ENCODE data around the gene DPP8.

DNA sequence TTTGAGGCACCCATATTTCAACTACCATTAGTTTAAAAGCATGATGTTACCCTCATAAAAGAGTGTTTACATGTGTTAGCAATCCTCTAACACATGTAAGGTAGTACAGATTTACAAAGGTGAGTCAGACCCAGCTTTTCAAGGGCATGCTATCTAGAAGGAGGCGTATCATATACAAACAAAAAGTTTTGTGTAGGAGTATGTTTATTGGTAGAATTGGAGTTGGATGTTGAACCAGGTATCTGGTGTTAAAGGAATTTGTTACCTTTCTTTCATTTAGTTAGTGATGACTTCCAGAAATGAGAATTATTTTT is 15.2 kb upstream of the DPP8 start:
- TF ChIP-seq POLR2A (IDR thresholded peaks at IDR 0.05; ENCODE audit: low read depth): no peak
- TF ChIP-seq, protein P1, sequence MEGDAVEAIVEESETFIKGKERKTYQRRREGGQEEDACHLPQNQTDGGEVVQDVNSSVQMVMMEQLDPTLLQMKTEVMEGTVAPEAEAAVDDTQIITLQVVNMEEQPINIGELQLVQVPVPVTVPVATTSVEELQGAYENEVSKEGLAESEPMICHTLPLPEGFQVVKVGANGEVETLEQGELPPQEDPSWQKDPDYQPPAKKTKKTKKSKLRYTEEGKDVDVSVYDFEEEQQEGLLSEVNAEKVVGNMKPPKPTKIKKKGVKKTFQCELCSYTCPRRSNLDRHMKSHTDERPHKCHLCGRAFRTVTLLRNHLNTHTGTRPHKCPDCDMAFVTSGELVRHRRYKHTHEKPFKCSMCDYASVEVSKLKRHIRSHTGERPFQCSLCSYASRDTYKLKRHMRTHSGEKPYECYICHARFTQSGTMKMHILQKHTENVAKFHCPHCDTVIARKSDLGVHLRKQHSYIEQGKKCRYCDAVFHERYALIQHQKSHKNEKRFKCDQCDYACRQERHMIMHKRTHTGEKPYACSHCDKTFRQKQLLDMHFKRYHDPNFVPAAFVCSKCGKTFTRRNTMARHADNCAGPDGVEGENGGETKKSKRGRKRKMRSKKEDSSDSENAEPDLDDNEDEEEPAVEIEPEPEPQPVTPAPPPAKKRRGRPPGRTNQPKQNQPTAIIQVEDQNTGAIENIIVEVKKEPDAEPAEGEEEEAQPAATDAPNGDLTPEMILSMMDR (IDR thresholded peaks at IDR 0.05): no peak
- no peak for TF ChIP-seq POLR2AphosphoS5 (IDR thresholded peaks at IDR 0.05)

Measured in esophagus muscularis mucosa (tissue), 3 donors.